OCI-LY3 (cell line): ENCODE measurements around the gene PROM2.

Source experiments
- EZH2phosphoT487 ChIP-seq: fragments of 200-600 bp; shearing (Covaris generic); IDR thresholded peaks from 2 replicates; pipeline ENCODE4 v1.6.1; 2018; ENCODE audit warnings: antibody characterized with exemption, mixed run types, low read depth
- TF ChIP-seq, protein P1 (sequence below): fragments of 200-600, 300-600 bp; sonication (generic); IDR thresholded peaks from 2 replicates; pipeline ENCODE4 v1.5.1; 2014; ENCODE audit warnings: antibody characterized with exemption, low read length, low read depth

DNA sequence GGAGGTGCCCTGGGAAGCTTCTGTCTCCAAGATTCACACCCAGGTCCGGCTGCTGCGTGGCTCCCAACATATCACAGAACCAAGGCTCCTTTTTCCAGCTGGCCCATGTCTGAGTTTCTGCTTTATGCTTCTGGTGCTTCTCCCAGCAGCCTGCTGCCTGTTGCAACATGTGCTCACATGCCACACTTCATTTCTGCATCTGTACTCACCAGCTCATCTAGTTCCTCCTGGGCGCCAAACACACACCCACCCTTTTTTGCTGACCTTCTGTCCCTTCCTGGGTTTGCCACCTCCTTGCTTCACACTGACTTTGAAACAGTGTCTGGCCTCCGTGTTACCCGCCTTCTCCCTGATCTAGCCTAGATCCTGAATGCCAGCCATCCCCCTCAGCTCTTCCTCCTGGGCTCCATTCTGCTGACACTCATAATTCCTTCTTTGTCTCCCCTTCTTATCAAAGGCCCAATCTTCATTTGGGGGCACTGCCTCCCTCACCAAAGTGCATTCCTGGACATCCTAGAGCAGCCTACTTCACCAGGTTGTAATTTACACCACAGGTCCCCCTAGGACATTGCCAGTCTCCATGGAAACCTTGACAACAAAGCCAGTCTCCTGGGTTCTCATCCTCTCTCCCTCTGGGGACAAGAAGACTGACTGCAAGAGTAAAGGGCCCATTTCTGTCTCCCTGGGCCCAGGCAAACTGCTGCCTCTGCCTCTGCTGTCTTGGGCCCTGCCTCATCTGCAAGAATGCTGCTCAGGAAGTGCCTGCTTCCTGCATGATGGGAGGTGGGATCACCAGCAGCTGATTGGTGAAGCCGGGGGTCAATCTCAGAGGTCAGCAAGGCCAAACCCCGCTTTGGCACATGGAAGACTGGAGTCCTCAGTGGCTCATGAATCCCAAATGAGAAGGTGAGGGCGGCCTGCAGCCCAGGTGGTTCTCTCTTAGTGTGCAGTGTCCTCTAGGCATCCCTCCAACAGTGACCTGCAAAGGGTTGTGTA is 13.9 kb upstream of the PROM2 start:
- TF ChIP-seq, protein P1, sequence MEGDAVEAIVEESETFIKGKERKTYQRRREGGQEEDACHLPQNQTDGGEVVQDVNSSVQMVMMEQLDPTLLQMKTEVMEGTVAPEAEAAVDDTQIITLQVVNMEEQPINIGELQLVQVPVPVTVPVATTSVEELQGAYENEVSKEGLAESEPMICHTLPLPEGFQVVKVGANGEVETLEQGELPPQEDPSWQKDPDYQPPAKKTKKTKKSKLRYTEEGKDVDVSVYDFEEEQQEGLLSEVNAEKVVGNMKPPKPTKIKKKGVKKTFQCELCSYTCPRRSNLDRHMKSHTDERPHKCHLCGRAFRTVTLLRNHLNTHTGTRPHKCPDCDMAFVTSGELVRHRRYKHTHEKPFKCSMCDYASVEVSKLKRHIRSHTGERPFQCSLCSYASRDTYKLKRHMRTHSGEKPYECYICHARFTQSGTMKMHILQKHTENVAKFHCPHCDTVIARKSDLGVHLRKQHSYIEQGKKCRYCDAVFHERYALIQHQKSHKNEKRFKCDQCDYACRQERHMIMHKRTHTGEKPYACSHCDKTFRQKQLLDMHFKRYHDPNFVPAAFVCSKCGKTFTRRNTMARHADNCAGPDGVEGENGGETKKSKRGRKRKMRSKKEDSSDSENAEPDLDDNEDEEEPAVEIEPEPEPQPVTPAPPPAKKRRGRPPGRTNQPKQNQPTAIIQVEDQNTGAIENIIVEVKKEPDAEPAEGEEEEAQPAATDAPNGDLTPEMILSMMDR, result no peak
- no peak for TF ChIP-seq EZH2phosphoT487
